Osteoblast (primary cell): ENCODE data around the gene SGPL1. TPM values are rescaled to one million over a fixed set of nuclear protein-coding genes. Genes with fewer than 3 reads are reported as not detected.

ENCODE experiments used
- DNase-seq: peaks from one replicate; pipeline ENCODE4 v3.0.0; 2011; ENCODE audit warnings: low spot score, mixed read lengths; ENCODE audit not compliant: insufficient read length; ENCODE audit errors: missing footprints
- H2AFZ ChIP-seq: 2 replicates; pipeline ENCODE4 v1.6.0; 2011; ENCODE audit warnings: mild to moderate bottlenecking, low read length
- H3K27ac ChIP-seq: 2 replicates; pipeline ENCODE4 v1.5.1; 2011; ENCODE audit warnings: mild to moderate bottlenecking, low read depth, low read length, moderate library complexity
- H3K27me3 ChIP-seq: 2 replicates; pipeline ENCODE4 v1.6.0; 2012; ENCODE audit warnings: mild to moderate bottlenecking, control low read depth, inconsistent platforms, low read length, moderate library complexity; ENCODE audit not compliant: insufficient read depth
- H3K36me3 ChIP-seq: 2 replicates; pipeline ENCODE4 v1.5.1; 2011; ENCODE audit warnings: mild to moderate bottlenecking, low read length, control low read depth, moderate library complexity; ENCODE audit not compliant: insufficient read depth
- H3K4me1 ChIP-seq: 2 replicates; pipeline ENCODE4 v1.5.1; 2011; ENCODE audit warnings: mild to moderate bottlenecking, low read length, control low read depth, moderate library complexity; ENCODE audit not compliant: insufficient read depth
- H3K4me2 ChIP-seq: 2 replicates; pipeline ENCODE4 v1.6.0; 2011; ENCODE audit warnings: mild to moderate bottlenecking, low read length; ENCODE audit not compliant: insufficient read depth
- H3K4me3 ChIP-seq: fragments of 200-600 bp; sonication (generic); 3 replicates; pipeline ENCODE4 v1.5.1; 2012; ENCODE audit warnings: mild to moderate bottlenecking, low read length, inconsistent platforms; ENCODE audit not compliant: insufficient read depth
- H3K79me2 ChIP-seq: 2 replicates; pipeline ENCODE4 v1.6.0; 2012; ENCODE audit warnings: mild to moderate bottlenecking, low read length, control low read depth, inconsistent platforms; ENCODE audit not compliant: insufficient read depth
- H3K9me3 ChIP-seq: 2 replicates; pipeline ENCODE4 v1.5.1; 2011; ENCODE audit warnings: low read depth, low read length, control low read depth
- H4K20me1 ChIP-seq: 2 replicates; pipeline ENCODE4 v1.6.0; 2012; ENCODE audit warnings: mild to moderate bottlenecking, low read length, control low read depth; ENCODE audit not compliant: insufficient read depth
- total RNA-seq: library from RNA; depleted of rRNA; stranded (reverse); fragments of >200 nt; gene quantifications from 2 replicates; pipeline ENCODE4 v1.2.3, GENCODE V29; 2012
- TF ChIP-seq, protein P1 (sequence below): IDR thresholded peaks from 2 replicates; pipeline ENCODE4 v1.5.1; 2011; ENCODE audit warnings: mild to moderate bottlenecking, low read depth, low read length, moderate library complexity; ENCODE audit errors: extremely low read depth

The SGPL1 gene
- total RNA-seq, 1 donor: 47.4 TPM

- Histone ChIP-seq H4K20me1 (no peaks in the 10 kb centered on the region), H3K79me2 (no peaks in the 10 kb centered on the region), H3K36me3 (no peaks in the 10 kb centered on the region), H3K9me3 (no peaks in the 10 kb centered on the region), H3K4me1 (no peaks in the 10 kb centered on the region), H3K27ac (no peak overlapping the region), H3K4me3 (no peak overlapping the region), H3K4me2 (no peak overlapping the region), H2AFZ (no peak overlapping the region), H3K27me3 (peaks cover 3% of the 10 kb centered on the region)
- TF ChIP-seq, protein P1, sequence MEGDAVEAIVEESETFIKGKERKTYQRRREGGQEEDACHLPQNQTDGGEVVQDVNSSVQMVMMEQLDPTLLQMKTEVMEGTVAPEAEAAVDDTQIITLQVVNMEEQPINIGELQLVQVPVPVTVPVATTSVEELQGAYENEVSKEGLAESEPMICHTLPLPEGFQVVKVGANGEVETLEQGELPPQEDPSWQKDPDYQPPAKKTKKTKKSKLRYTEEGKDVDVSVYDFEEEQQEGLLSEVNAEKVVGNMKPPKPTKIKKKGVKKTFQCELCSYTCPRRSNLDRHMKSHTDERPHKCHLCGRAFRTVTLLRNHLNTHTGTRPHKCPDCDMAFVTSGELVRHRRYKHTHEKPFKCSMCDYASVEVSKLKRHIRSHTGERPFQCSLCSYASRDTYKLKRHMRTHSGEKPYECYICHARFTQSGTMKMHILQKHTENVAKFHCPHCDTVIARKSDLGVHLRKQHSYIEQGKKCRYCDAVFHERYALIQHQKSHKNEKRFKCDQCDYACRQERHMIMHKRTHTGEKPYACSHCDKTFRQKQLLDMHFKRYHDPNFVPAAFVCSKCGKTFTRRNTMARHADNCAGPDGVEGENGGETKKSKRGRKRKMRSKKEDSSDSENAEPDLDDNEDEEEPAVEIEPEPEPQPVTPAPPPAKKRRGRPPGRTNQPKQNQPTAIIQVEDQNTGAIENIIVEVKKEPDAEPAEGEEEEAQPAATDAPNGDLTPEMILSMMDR: no peak
- peak; percentile 52 for DNase-seq
Observed at GRCh38 chr10:70771311-70772194, 44.2 kb upstream of the SGPL1 start.

GRCh38 chr10:70772627-70773026, 43.1 kb upstream of the SGPL1 start:
- TF ChIP-seq, protein P1: no peak
- H2AFZ ChIP-seq: no peak overlapping the region
- H3K4me3 ChIP-seq: no peak overlapping the region

GRCh38 chr10:70773461-70773860, 42.3 kb upstream of the SGPL1 start:
- DNase-seq: no peak
- Histone ChIP-seq H3K4me2 (no peak overlapping the region), H3K27me3 (peaks cover 3% of the 10 kb centered on the region), H3K4me3 (no peak overlapping the region), H3K9me3 (no peaks in the 10 kb centered on the region), H3K4me1 (no peaks in the 10 kb centered on the region), H2AFZ (no peak overlapping the region), H3K79me2 (no peaks in the 10 kb centered on the region), H4K20me1 (no peaks in the 10 kb centered on the region), H3K27ac (no peak overlapping the region), H3K36me3 (no peaks in the 10 kb centered on the region)
- TF ChIP-seq, protein P1: no peak

More at GRCh38 chr10:70772627-70773026, 43.1 kb upstream of the SGPL1 start:
- H3K27ac ChIP-seq: no peak overlapping the region
- H3K4me2 ChIP-seq: no peak overlapping the region
- H3K4me1 ChIP-seq: no peaks in the 10 kb centered on the region
- no peaks in the 10 kb centered on the region for H4K20me1 ChIP-seq
- H3K9me3 ChIP-seq: no peaks in the 10 kb centered on the region
- no peaks in the 10 kb centered on the region for H3K36me3 ChIP-seq
- peaks cover 3% of the 10 kb centered on the region for H3K27me3 ChIP-seq
- peak; percentile 80 for DNase-seq
- H3K79me2 ChIP-seq: no peaks in the 10 kb centered on the region

DNA sequence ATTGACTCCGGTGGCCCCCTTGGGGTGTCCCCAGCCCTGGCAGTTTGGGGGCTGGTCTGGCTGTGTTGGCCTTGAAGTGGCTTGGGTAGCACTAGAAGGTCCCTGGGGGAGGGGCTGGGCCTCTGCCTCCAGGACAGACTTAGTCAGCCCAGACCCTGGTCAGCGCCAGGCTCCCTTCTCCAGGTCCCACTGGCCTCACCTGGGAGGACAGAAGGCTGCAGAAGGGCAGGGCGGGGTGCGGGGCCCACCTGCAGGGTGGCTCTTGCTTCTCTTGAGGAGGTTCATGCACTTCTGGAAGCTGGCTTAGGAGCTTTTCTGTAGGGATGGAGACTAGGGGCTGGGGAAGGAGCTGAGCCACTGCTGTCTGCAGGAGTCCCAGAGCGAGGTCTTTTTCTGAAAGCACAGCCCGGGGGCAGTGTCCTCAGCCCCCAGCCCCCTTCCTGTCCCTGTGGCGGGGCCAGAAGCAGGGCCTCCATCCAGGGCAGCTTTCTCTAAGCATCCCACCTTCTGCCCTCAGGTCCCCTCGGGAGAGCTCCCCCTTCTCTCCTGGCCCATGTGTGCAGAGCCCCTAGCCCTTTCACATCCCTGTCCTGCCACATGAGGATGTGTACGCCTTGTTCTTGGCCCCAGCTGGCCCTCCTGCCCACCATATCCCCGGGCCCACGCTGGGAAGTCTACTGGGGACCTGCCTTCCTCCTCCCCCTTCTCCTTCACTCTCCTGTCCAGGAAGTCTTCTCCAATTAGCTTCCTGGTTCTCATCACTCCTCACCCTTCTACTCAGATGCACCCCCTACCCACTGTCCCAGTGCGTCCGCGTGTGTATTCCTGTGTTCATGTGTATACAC, 41.6 kb upstream of the SGPL1 start:
- H3K9me3 ChIP-seq: no peaks in the 10 kb centered on the region
- no peak overlapping the region for H3K4me2 ChIP-seq
- no peaks in the 10 kb centered on the region for H3K4me1 ChIP-seq

More for the DNA sequence above, 41.6 kb upstream of the SGPL1 start:
- Histone ChIP-seq H3K79me2 (no peaks in the 10 kb centered on the region), H4K20me1 (no peaks in the 10 kb centered on the region), H3K27me3 (peaks cover 3% of the 10 kb centered on the region), H3K27ac (no peak overlapping the region), H3K4me3 (no peak overlapping the region), H2AFZ (no peak overlapping the region), H3K36me3 (no peaks in the 10 kb centered on the region)
- TF ChIP-seq, protein P1: no peak
- peak; percentile 77 for DNase-seq
